ENCODE data around the gene NDOR1.

The NDOR1 gene

GRCh38 chr9:137231372-137232039 is 26.0 kb downstream of the NDOR1 start:
- Histone ChIP-seq H3K9ac (ENCODE audit: low read depth, low read length, poor library complexity, severe bottlenecking) (no peak overlapping the region), H3K4me1 (ENCODE audit: insufficient read depth, low read length, poor library complexity, severe bottlenecking) (no peaks in the 10 kb centered on the region), H3K9me3 (ENCODE audit: insufficient read depth, low read depth, low read length) (no peaks in the 10 kb centered on the region)

GRCh38 chr9:137232101-137232500 is 26.6 kb downstream of the NDOR1 start:
- Histone ChIP-seq H4K20me1 (ENCODE audit: insufficient read depth, low read length, poor library complexity, severe bottlenecking) (no peaks in the 10 kb centered on the region), H3K9me2 (replicated peaks; ENCODE audit: low read depth, low read length) (no peaks in the 10 kb centered on the region), H3K9ac (ENCODE audit: low read depth, low read length, poor library complexity, severe bottlenecking) (no peak overlapping the region), H3K4me2 (ENCODE audit: low read depth, low read length, poor library complexity, severe bottlenecking) (no peak overlapping the region), H3K27me3 (ENCODE audit: insufficient read depth, low read length, poor library complexity, severe bottlenecking) (no peaks in the 10 kb centered on the region), H3K79me2 (ENCODE audit: insufficient read depth, low read length) (no peaks in the 10 kb centered on the region), H3K36me3 (ENCODE audit: insufficient read depth, low read length) (no peaks in the 10 kb centered on the region), H3F3A (ENCODE audit: low read depth) (no peaks in the 10 kb centered on the region), H2AFZ (ENCODE audit: low read length) (no peak overlapping the region), H3K9me3 (ENCODE audit: insufficient read depth, low read depth, low read length) (no peaks in the 10 kb centered on the region), H3K4me3 (ENCODE audit: low read length, poor library complexity, severe bottlenecking) (no peak overlapping the region), H3K4me1 (ENCODE audit: insufficient read depth, low read length, poor library complexity, severe bottlenecking) (peaks cover 6% of the 10 kb centered on the region)
- TF ChIP-seq EZH2phosphoT487 (IDR thresholded peaks at IDR 0.05; ENCODE audit: borderline replicate concordance) (no peak), CTCF (conservative IDR thresholded peaks at IDR 0.05; ENCODE audit: low read length) (no peak)

More at GRCh38 chr9:137231372-137232039, 26.0 kb downstream of the NDOR1 start:
- Histone ChIP-seq H3K36me3 (ENCODE audit: insufficient read depth, low read length) (no peaks in the 10 kb centered on the region), H3K4me2 (ENCODE audit: low read depth, low read length, poor library complexity, severe bottlenecking) (no peak overlapping the region), H3F3A (ENCODE audit: low read depth) (no peaks in the 10 kb centered on the region), H3K4me3 (ENCODE audit: low read length, poor library complexity, severe bottlenecking) (no peak overlapping the region), H3K9me2 (replicated peaks; ENCODE audit: low read depth, low read length) (no peaks in the 10 kb centered on the region), H2AFZ (ENCODE audit: low read length) (no peak overlapping the region), H3K27me3 (ENCODE audit: insufficient read depth, low read length, poor library complexity, severe bottlenecking) (no peaks in the 10 kb centered on the region), H3K79me2 (ENCODE audit: insufficient read depth, low read length) (no peaks in the 10 kb centered on the region), H4K20me1 (ENCODE audit: insufficient read depth, low read length, poor library complexity, severe bottlenecking) (no peaks in the 10 kb centered on the region)
- TF ChIP-seq CTCF (conservative IDR thresholded peaks at IDR 0.05; ENCODE audit: low read length), result no peak
- TF ChIP-seq EZH2phosphoT487 (IDR thresholded peaks at IDR 0.05; ENCODE audit: borderline replicate concordance), result no peak

GRCh38 chr9:137232510-137232909 is 27.0 kb downstream of the NDOR1 start:
- no peak overlapping the region for H3K4me2 ChIP-seq (ENCODE audit: low read depth, low read length, poor library complexity, severe bottlenecking)
- H2AFZ ChIP-seq (ENCODE audit: low read length), result no peak overlapping the region
- no peaks in the 10 kb centered on the region for H3K9me3 ChIP-seq (ENCODE audit: insufficient read depth, low read depth, low read length)
- H3K27me3 ChIP-seq (ENCODE audit: insufficient read depth, low read length, poor library complexity, severe bottlenecking), result no peaks in the 10 kb centered on the region
- peaks cover 2% of the 10 kb centered on the region; the same call in 1 of the 2 replicates for H3K79me2 ChIP-seq (ENCODE audit: insufficient read depth, low read length)
- no peaks in the 10 kb centered on the region for H3K36me3 ChIP-seq (ENCODE audit: insufficient read depth, low read length)
- no peaks in the 10 kb centered on the region for H4K20me1 ChIP-seq (ENCODE audit: insufficient read depth, low read length, poor library complexity, severe bottlenecking)
- no peak overlapping the region for H3K9ac ChIP-seq (ENCODE audit: low read depth, low read length, poor library complexity, severe bottlenecking)
- peaks cover 10% of the 10 kb centered on the region for H3K4me1 ChIP-seq (ENCODE audit: insufficient read depth, low read length, poor library complexity, severe bottlenecking)
- no peak for TF ChIP-seq CTCF (conservative IDR thresholded peaks at IDR 0.05; ENCODE audit: low read length)
- TF ChIP-seq EZH2phosphoT487 (IDR thresholded peaks at IDR 0.05; ENCODE audit: borderline replicate concordance), result no peak
- no peaks in the 10 kb centered on the region for H3F3A ChIP-seq (ENCODE audit: low read depth)
- H3K4me3 ChIP-seq (ENCODE audit: low read length, poor library complexity, severe bottlenecking), result no peak overlapping the region
- H3K9me2 ChIP-seq (replicated peaks; ENCODE audit: low read depth, low read length), result no peaks in the 10 kb centered on the region

Data from Loucy (cell line).